C4-2B (cell line): ENCODE measurements around the gene IPO9.

ENCODE experiments used
- CTCF ChIP-seq: fragments of 450-650 bp; conservative IDR thresholded peaks from 2 replicates; pipeline ENCODE4 v1.5.1; 2017; ENCODE audit warnings: mild to moderate bottlenecking
- ZFX ChIP-seq: fragments of 450-650 bp; IDR thresholded peaks from 2 replicates; pipeline ENCODE4 v1.6.1; 2017

DNA sequence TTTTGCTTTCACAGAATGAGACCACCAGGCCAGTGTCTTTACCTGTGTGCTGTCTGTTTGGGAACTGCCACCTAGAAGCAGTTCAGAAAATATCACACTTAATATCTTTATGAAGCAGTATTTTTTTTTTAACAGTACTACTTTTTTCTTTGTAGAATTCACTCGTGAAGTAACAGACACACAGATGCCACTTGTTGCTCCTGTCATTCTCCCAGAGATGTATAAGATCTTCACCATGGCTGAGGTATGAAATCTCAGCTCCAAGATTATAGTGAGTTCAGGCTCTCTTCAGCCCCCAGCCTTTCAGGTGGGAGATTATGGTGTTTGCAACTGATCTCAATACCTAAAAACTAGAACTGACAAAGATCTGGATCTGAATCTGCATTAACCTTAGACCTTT, 23.0 kb downstream of the IPO9 start:
- no peak for TF ChIP-seq CTCF
- TF ChIP-seq ZFX, result no peak
